Activated CD8-positive, alpha-beta T cell treated with anti-CD3 and anti-CD28 coated beads for 36 hours (primary cell): Measurements from ENCODE around the gene CLDN19. TPM values are rescaled to one million over a fixed set of nuclear protein-coding genes. Genes with fewer than 3 reads are reported as not detected.

Source experiments
- ATAC-seq: fragments of 200-7000 bp; cut with Tn5 transposase; one replicate; pipeline ENCODE4 v1.10.0; 2021; ENCODE audit warnings: mild to moderate bottlenecking, moderate library complexity
- CTCF ChIA-PET: fragments of 350-600 bp; sonication (Branson Sonifier 250); formaldehyde crosslinking; loops from one replicate; lab custom pipeline; 2021; ENCODE audit warnings: antibody characterized with exemption; lab: Charles Lee
- POLR2A ChIA-PET: fragments of 350-600 bp; sonication (Branson Sonifier 250); formaldehyde crosslinking; loops from one replicate; lab custom pipeline; 2021; ENCODE audit warnings: antibody characterized with exemption; lab: Charles Lee
- DNase-seq: peaks from one replicate; pipeline ENCODE4 v3.0.0-alpha.2; 2020
- H3K27ac Mint-ChIP-seq: one replicate; pipeline ENCODE4 v1.8.0; 2021; ENCODE audit warnings: mild to moderate bottlenecking, mixed read lengths
- H3K27me3 Mint-ChIP-seq: one replicate; pipeline ENCODE4 v1.8.0; 2021; ENCODE audit warnings: mixed read lengths
- H3K36me3 Mint-ChIP-seq: one replicate; pipeline ENCODE4 v1.8.0; 2021; ENCODE audit warnings: low read depth, mixed read lengths
- H3K4me1 Mint-ChIP-seq: one replicate; pipeline ENCODE4 v1.8.0; 2021; ENCODE audit warnings: low read depth, mixed read lengths
- H3K4me3 Mint-ChIP-seq: one replicate; pipeline ENCODE4 v1.8.0; 2021; ENCODE audit warnings: mild to moderate bottlenecking, moderate library complexity, mixed read lengths
- H3K9me3 Mint-ChIP-seq: one replicate; pipeline ENCODE4 v1.8.0; 2021; ENCODE audit warnings: mixed read lengths
- CTCF ChIP-seq: fragments of 200-600 bp; IDR thresholded peaks from one replicate; pipeline ENCODE4 v1.8.0; 2022; ENCODE audit warnings: antibody characterized with exemption, mild to moderate bottlenecking
- intact Hi-C: fragments of 100-400 bp; cut with micrococcal nuclease; formaldehyde crosslinking; loops from one replicate; pipeline ENCODE4 v1.10.0; 2022
- total RNA-seq, 2 experiments: library from RNA; stranded (reverse); gene quantifications; one replicate each; pipeline ENCODE4 v1.2.3, GENCODE V29; 2021

Gene CLDN19
- total RNA-seq, 2 experiments from 2014 or later = not detected

- DNase-seq (no peak), ATAC-seq (no peak)
- ChIA-PET CTCF (no interaction called here), POLR2A (interaction anchor here (0.9 to 4.5 kb wide), 4 partner anchors 9 to 18 kb away, joined by 3 to 28 read pairs (median 7); partner anchors contain the start of gene YBX1)
- peak overlapping the region; percentile 68 for H3K27ac Mint-ChIP-seq
- H3K36me3 Mint-ChIP-seq = peaks cover 92% of the 10 kb centered on the region
- H3K27me3 Mint-ChIP-seq = no peaks in the 10 kb centered on the region
- H3K4me3 Mint-ChIP-seq = no peak overlapping the region
- intact Hi-C loops = no loop called here
- peaks cover 16% of the 10 kb centered on the region for H3K4me1 Mint-ChIP-seq
- H3K9me3 Mint-ChIP-seq = no peaks in the 10 kb centered on the region
- no peak for TF ChIP-seq CTCF
Measured at GRCh38 chr1:42700006-42700405, 40.0 kb downstream of the CLDN19 start.

- peaks cover 28% of the 10 kb centered on the region for H3K4me1 Mint-ChIP-seq
- ATAC-seq = no peak
- CTCF ChIA-PET = interaction anchor here (1.4 kb wide), 1 partner anchor 36 kb away, joined by 3 read pairs; no protein-coding TSS in a partner anchor
Measured at GRCh38 chr1:42698081-42698813, 41.8 kb downstream of the CLDN19 start.

GRCh38 chr1:42692911-42693310, 47.1 kb downstream of the CLDN19 start:
- no peaks in the 10 kb centered on the region for H3K9me3 Mint-ChIP-seq
- ChIA-PET POLR2A (interaction anchor here (0.8 to 5.3 kb wide), 3 partner anchors 10 to 74 kb away, joined by 4 to 54 read pairs (median 4); partner anchors contain the start of genes P3H1 and YBX1), CTCF (interaction anchor here (1.1 to 3.3 kb wide), 3 partner anchors 9 to 51 kb away, joined by 3 to 17 read pairs (median 4); partner anchors contain the start of gene YBX1)
- ATAC-seq (no peak), DNase-seq (no peak)
- TF ChIP-seq CTCF = no peak
- H3K27me3 Mint-ChIP-seq = no peaks in the 10 kb centered on the region
- intact Hi-C loops = no loop called here
- H3K4me3 Mint-ChIP-seq = no peak overlapping the region
- peaks cover 74% of the 10 kb centered on the region for H3K36me3 Mint-ChIP-seq
- peak overlapping the region; percentile 27 for H3K27ac Mint-ChIP-seq
- peaks cover 72% of the 10 kb centered on the region for H3K4me1 Mint-ChIP-seq

More at GRCh38 chr1:42698081-42698813, 41.8 kb downstream of the CLDN19 start:
- DNase-seq = no peak
- Mint-ChIP-seq H3K9me3 (no peaks in the 10 kb centered on the region), H3K4me3 (no peak overlapping the region), H3K27me3 (no peaks in the 10 kb centered on the region), H3K36me3 (peaks cover 93% of the 10 kb centered on the region), H3K27ac (peak overlapping the region; percentile 22)
- POLR2A ChIA-PET = interaction anchor here (0.6 to 2.3 kb wide), 3 partner anchors 15 to 72 kb away, joined by 3 to 12 read pairs (median 3); partner anchors contain the start of gene YBX1
- TF ChIP-seq CTCF = no peak
- intact Hi-C loops = no loop called here

- CTCF ChIA-PET = interaction anchor here (1.1 to 3.3 kb wide), 2 partner anchors 10 kb away, joined by 4 to 17 read pairs; partner anchors contain the start of gene YBX1
- peak overlapping the region; percentile 27 for H3K27ac Mint-ChIP-seq
- no peak for DNase-seq
Measured at GRCh38 chr1:42692461-42692860, 47.6 kb downstream of the CLDN19 start.

More at GRCh38 chr1:42692461-42692860, 47.6 kb downstream of the CLDN19 start:
- Mint-ChIP-seq H3K9me3 (no peaks in the 10 kb centered on the region), H3K4me3 (no peak overlapping the region), H3K4me1 (peaks cover 76% of the 10 kb centered on the region), H3K36me3 (peaks cover 74% of the 10 kb centered on the region), H3K27me3 (no peaks in the 10 kb centered on the region)
- no peak for TF ChIP-seq CTCF
- ATAC-seq = no peak
- POLR2A ChIA-PET = interaction anchor here (0.8 to 5.3 kb wide), 5 partner anchors 9 to 133 kb away, joined by 3 to 54 read pairs (median 4); partner anchors contain the start of genes P3H1 and YBX1
- intact Hi-C loops = no loop called here
